22Rv1 (cell line): Measurements from ENCODE around the gene UBE2G1.

Source experiments
- ZFX ChIP-seq: fragments of 450-650 bp; IDR thresholded peaks from 2 replicates; pipeline ENCODE4 v1.6.1; 2017; ENCODE audit warnings: antibody characterized with exemption, borderline replicate concordance
- TF ChIP-seq, protein P1 (sequence below): fragments of 450-650 bp; IDR thresholded peaks from 2 replicates; pipeline ENCODE4 v1.5.1; 2017; ENCODE audit warnings: mild to moderate bottlenecking

DNA sequence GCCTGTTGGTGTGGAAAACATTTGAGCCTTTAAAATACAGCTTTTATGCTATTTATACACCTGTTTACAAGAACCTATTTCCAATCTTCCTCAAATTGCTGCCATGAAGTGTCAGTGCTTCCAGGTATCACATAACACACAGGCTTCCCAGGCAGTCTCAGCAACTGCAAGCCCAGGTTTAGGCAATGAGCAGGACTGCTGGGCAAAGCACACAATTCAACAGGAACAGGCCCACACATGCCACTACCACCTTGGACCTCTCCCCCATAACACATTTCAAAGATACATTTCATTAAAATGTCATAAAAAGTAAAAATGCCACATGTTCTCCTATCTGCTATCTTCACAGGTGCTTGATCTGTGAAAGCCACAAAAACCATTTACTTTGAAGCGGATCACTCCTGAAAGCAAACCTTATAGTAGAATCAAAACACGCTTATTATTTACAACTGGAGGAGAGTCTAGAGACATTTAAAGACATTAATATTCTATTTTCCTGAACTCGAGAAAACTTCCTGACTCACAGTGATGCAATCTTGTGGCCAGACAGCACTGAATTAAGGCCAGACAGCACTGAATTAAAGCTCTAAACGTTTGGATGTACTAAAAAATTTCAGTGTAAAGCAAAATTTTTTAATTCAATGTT is 134.2 kb downstream of the UBE2G1 start:
- TF ChIP-seq, protein P1, sequence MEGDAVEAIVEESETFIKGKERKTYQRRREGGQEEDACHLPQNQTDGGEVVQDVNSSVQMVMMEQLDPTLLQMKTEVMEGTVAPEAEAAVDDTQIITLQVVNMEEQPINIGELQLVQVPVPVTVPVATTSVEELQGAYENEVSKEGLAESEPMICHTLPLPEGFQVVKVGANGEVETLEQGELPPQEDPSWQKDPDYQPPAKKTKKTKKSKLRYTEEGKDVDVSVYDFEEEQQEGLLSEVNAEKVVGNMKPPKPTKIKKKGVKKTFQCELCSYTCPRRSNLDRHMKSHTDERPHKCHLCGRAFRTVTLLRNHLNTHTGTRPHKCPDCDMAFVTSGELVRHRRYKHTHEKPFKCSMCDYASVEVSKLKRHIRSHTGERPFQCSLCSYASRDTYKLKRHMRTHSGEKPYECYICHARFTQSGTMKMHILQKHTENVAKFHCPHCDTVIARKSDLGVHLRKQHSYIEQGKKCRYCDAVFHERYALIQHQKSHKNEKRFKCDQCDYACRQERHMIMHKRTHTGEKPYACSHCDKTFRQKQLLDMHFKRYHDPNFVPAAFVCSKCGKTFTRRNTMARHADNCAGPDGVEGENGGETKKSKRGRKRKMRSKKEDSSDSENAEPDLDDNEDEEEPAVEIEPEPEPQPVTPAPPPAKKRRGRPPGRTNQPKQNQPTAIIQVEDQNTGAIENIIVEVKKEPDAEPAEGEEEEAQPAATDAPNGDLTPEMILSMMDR: no peak
- no peak for TF ChIP-seq ZFX
